GM12878 (cell line): ENCODE data around the gene STK38. TPM values are rescaled to one million over a fixed set of nuclear protein-coding genes. Genes with fewer than 3 reads are reported as not detected.

Experiments used
- ATAC-seq: fragments of 200-7000 bp; cut with Tn5 transposase; 3 replicates; pipeline ENCODE4 v1.9.1; 2020; ENCODE audit warnings: mild to moderate bottlenecking, moderate library complexity
- BruUV-seq: library from RNA; stranded (reverse); fragments of 400-500 nt; replicated peaks from 2 replicates; lab custom pipeline; 2021; lab: Mats Ljungman, UMichigan
- CTCF ChIA-PET: fragments of 300-600 bp; sonication (Branson Sonifier 250); formaldehyde crosslinking; extraction: SDS; loops from one replicate; lab custom pipeline; 2021; ENCODE audit warnings: inconsistent platforms; lab: Yijun Ruan, JAX
- POLR2A ChIA-PET: fragments of 350-600 bp; formaldehyde crosslinking; extraction: SDS; loops from one replicate; lab custom pipeline; 2021; ENCODE audit warnings: inconsistent platforms; lab: Charles Lee
- RAD21 ChIA-PET: fragments of 300-600 bp; sonication (Branson Sonifier 250); formaldehyde crosslinking; loops from one replicate; lab custom pipeline; 2023; ENCODE audit warnings: antibody characterized with exemption; ENCODE audit not compliant: unreplicated experiment; lab: Charles Lee
- SMC1A ChIA-PET: fragments of 300-600 bp; sonication (Branson Sonifier 250); formaldehyde crosslinking; loops from one replicate; lab custom pipeline; 2023; ENCODE audit not compliant: unreplicated experiment, uncharacterized antibody; lab: Charles Lee
- DNase-seq: peaks from one replicate; pipeline ENCODE4 v3.0.0-alpha.2; 2011; ENCODE audit warnings: low read depth, low spot score
- FAIRE-seq: peaks from 3 replicates; lab custom pipeline; 2011; peaks lifted over from hg19 to GRCh38; lab: Jason Lieb, UNC
- H2AFZ ChIP-seq: 2 replicates; pipeline ENCODE4 v1.6.0; 2011; ENCODE audit warnings: low read depth, low read length, control low read depth; ENCODE audit not compliant: control insufficient read depth
- H3K27ac ChIP-seq: 2 replicates; pipeline ENCODE4 v1.5.1; 2011; ENCODE audit warnings: control low read depth; ENCODE audit not compliant: control insufficient read depth, insufficient read depth
- H3K27me3 ChIP-seq, 2 experiments: replicated peaks in 1 of 2; 2 replicates each; pipeline versions ENCODE4 v1.6.0 to v1.6.1; 2011; ENCODE audit warnings: low read length in 1 of 2; ENCODE audit not compliant: control insufficient read depth in 2 of 2, insufficient read depth in 2 of 2
- H3K36me3 ChIP-seq, 2 experiments: 2 replicates each; pipeline ENCODE4 v1.5.1; 2011; ENCODE audit warnings: low read length in 1 of 2; ENCODE audit not compliant: control insufficient read depth in 2 of 2, insufficient read depth in 2 of 2
- H3K4me1 ChIP-seq: 2 replicates; pipeline ENCODE4 v1.6.1; 2011; ENCODE audit warnings: mild to moderate bottlenecking, low read length, moderate library complexity, mixed read lengths; ENCODE audit not compliant: control insufficient read depth, insufficient read depth
- H3K4me2 ChIP-seq: 2 replicates; pipeline ENCODE4 v1.6.0; 2011; ENCODE audit warnings: control low read depth; ENCODE audit not compliant: control insufficient read depth, insufficient read depth
- H3K4me3 ChIP-seq: fragments of 200-600 bp; sonication (generic); 2 replicates; pipeline ENCODE4 v1.5.1; 2016
- H3K79me2 ChIP-seq: 2 replicates; pipeline ENCODE4 v1.6.0; 2011; ENCODE audit warnings: low read length; ENCODE audit not compliant: control insufficient read depth, insufficient read depth
- H3K9ac ChIP-seq: 2 replicates; pipeline ENCODE4 v1.8.0; 2011; ENCODE audit warnings: low read length, control low read depth, mixed read lengths; ENCODE audit not compliant: control insufficient read depth, insufficient read depth
- H3K9me3 ChIP-seq: replicated peaks from 3 replicates; pipeline ENCODE4 v1.5.1; 2011; ENCODE audit warnings: mild to moderate bottlenecking, low read length; ENCODE audit not compliant: control insufficient read depth, insufficient read depth
- H4K20me1 ChIP-seq: 2 replicates; pipeline ENCODE4 v1.6.0; 2011; ENCODE audit not compliant: control insufficient read depth, insufficient read depth
- ASH2L ChIP-seq: fragments of 300-600, 200-600 bp; sonication (generic); IDR thresholded peaks from 2 replicates; pipeline ENCODE4 v1.6.1; 2017; ENCODE audit warnings: low read depth, mild to moderate bottlenecking, borderline replicate concordance
- BHLHE40 ChIP-seq, 2 experiments: fragments of 450-650 bp in 1 of 2; IDR thresholded peaks; 2 replicates each; pipeline ENCODE4 v1.6.1; 2011 to 2017; ENCODE audit warnings: low read depth in 2 of 2, borderline replicate concordance in 1 of 2, improper control_type of control experiment in 1 of 2, low read length in 1 of 2, mild to moderate bottlenecking in 1 of 2
- ELK1 ChIP-seq: IDR thresholded peaks from 2 replicates; pipeline ENCODE4 v1.6.1; 2012; ENCODE audit warnings: low read depth, low read length, improper control_type of control experiment
- EZH2 ChIP-seq: IDR thresholded peaks from 2 replicates; pipeline ENCODE4 v1.6.1; 2012; ENCODE audit warnings: low read depth, mild to moderate bottlenecking, control low read depth, inconsistent platforms, low read length, borderline replicate concordance; ENCODE audit not compliant: control insufficient read depth
- GABPA ChIP-seq: IDR thresholded peaks from 2 replicates; pipeline ENCODE4 v1.6.1; 2014; ENCODE audit warnings: antibody characterized with exemption, low read depth, mild to moderate bottlenecking, inconsistent platforms
- KLF5 ChIP-seq: fragments of 450-650 bp; IDR thresholded peaks from 2 replicates; pipeline ENCODE4 v1.6.1; 2014; ENCODE audit warnings: mild to moderate bottlenecking; ENCODE audit not compliant: partially characterized antibody
- NRF1 ChIP-seq: conservative IDR thresholded peaks from 2 replicates; pipeline ENCODE4 v1.6.1; 2011; ENCODE audit warnings: mild to moderate bottlenecking, low read depth, low read length, improper control_type of control experiment
- PAX8 ChIP-seq: fragments of 450-650 bp; IDR thresholded peaks from 2 replicates; pipeline ENCODE4 v1.6.1; 2017; ENCODE audit warnings: mild to moderate bottlenecking, moderate library complexity
- PML ChIP-seq: IDR thresholded peaks from 2 replicates; pipeline ENCODE4 v1.6.1; 2012; ENCODE audit warnings: low read length, inconsistent platforms
- SMAD5 ChIP-seq: IDR thresholded peaks from 2 replicates; pipeline ENCODE4 v1.6.1; 2016; ENCODE audit warnings: antibody characterized with exemption, low read depth
- SREBF2 ChIP-seq: IDR thresholded peaks from 2 replicates; pipeline ENCODE4 v1.6.1; 2012; ENCODE audit warnings: mild to moderate bottlenecking, low read length
- STAT1 ChIP-seq: fragments of 450-650 bp; conservative IDR thresholded peaks from 2 replicates; pipeline ENCODE4 v1.6.1; 2014; ENCODE audit warnings: antibody characterized with exemption, mild to moderate bottlenecking
- SUZ12 ChIP-seq: fragments of 200-600 bp; sonication (generic); IDR thresholded peaks from one replicate; pipeline ENCODE4 v1.6.1; 2018; ENCODE audit warnings: antibody characterized with exemption, mild to moderate bottlenecking; ENCODE audit not compliant: unreplicated experiment
- ZBTB33 ChIP-seq: fragments of 450-650 bp; IDR thresholded peaks from 2 replicates; pipeline ENCODE4 v1.6.1; 2017; ENCODE audit warnings: mild to moderate bottlenecking
- ZNF207 ChIP-seq: fragments of 450-650 bp; IDR thresholded peaks from 2 replicates; pipeline ENCODE4 v1.6.1; 2014; ENCODE audit warnings: antibody characterized with exemption, mild to moderate bottlenecking, borderline replicate concordance
- ZNF217 ChIP-seq: fragments of 450-650 bp; IDR thresholded peaks from 2 replicates; pipeline ENCODE4 v1.6.1; 2017; ENCODE audit warnings: antibody characterized with exemption, mild to moderate bottlenecking
- ZNF622 ChIP-seq: fragments of 450-650 bp; IDR thresholded peaks from 2 replicates; pipeline ENCODE4 v1.6.1; 2017; ENCODE audit warnings: mild to moderate bottlenecking, inconsistent platforms
- ZZZ3 ChIP-seq: IDR thresholded peaks from 2 replicates; pipeline ENCODE4 v1.6.1; 2011; ENCODE audit warnings: low read depth; ENCODE audit not compliant: control insufficient read depth, insufficient read length
- WGBS: methylation state at CpG from one replicate; pipeline ENCODE4 v1.1.6; 2016; ENCODE audit warnings: low lambda C conversion rate; ENCODE audit not compliant: insufficient replicate concordance, insufficient coverage; ENCODE audit errors: missing lambda C conversion rate; 5-methylcytosine and 5-hydroxymethylcytosine counted together
- in situ Hi-C: fragments of 300-500 bp; cut with MboI; formaldehyde crosslinking; loops from 9 replicates; pipeline ENCODE4 v1.14.3; 2018; ENCODE audit warnings: mixed read lengths
- intact Hi-C: fragments of 100-400 bp; cut with micrococcal nuclease; formaldehyde crosslinking; loops from one replicate; pipeline ENCODE4 v1.14.2; 2022; ENCODE audit not compliant: unreplicated experiment
- polyA plus RNA-seq, 11 experiments: library from polyadenylated mRNA; depleted of rRNA in 4 of 11; unstranded in 6 of 11; stranded (reverse) in 5 of 11; fragments of >200 nt; fragmentation: Nextera tagmentation in 4 of 11; fragmentation: Illumina TruSeq in 1 of 11; extraction: Ambion mirVana in 4 of 11; extraction: Trizol in 1 of 11; gene quantifications; 1 replicate in 1 of 11; 2 replicates in 10 of 11; pipeline versions ENCODE4 v1.2.1 to v1.2.3, GENCODE V29; 2011 to 2016; ENCODE audit warnings: inconsistent platforms in 2 of 11, missing spikeins in 2 of 11, low read depth in 1 of 11
- total RNA-seq, 4 experiments: library from RNA; depleted of rRNA in 3 of 4; stranded (reverse); fragments of >200 nt in 3 of 4; fragmentation: Illumina TruSeq in 1 of 4; extraction: Trizol in 1 of 4; gene quantifications; 2 replicates each; pipeline versions ENCODE4 v1.2.1 to v1.2.3, GENCODE V29; 2013 to 2021

Gene STK38
- total and polyA plus RNA-seq, 10 of the 15 experiments (the other 5 are each of a cell fraction or from before 2014, with no cell fraction given), result 4.1 to 18.7 (median 13.6) TPM

GRCh38 chr6:36559011-36559793 lies 11.9 kb upstream of the STK38 start (continued):
- TF ChIP-seq SREBF2, result no peak
- TF ChIP-seq BHLHE40 (IDR thresholded peaks at IDR 0.05; ENCODE audit: borderline replicate concordance in 1 of 2, low read depth in 2 of 2, low read length in 1 of 2), result peak; percentile 75 to 87; a peak in 3 of 4 replicates
- TF ChIP-seq GABPA, result no peak
- TF ChIP-seq ZZZ3, result no peak
- TF ChIP-seq ASH2L, result no peak
- TF ChIP-seq PML, result no peak
- no peak for TF ChIP-seq ZNF217
- TF ChIP-seq KLF5, result no peak
- no peak for TF ChIP-seq ZNF622
- TF ChIP-seq ELK1, result no peak

- TF ChIP-seq ZBTB33 (no peak), SMAD5 (no peak), PAX8 (no peak), STAT1 (no peak), ELK1 (no peak), ZNF207 (no peak), SREBF2 (no peak), NRF1 (no peak), EZH2 (no peak), SUZ12 (no peak)
Measured at GRCh38 chr6:36556281-36556680, 9.0 kb upstream of the STK38 start.

More at GRCh38 chr6:36556281-36556680, 9.0 kb upstream of the STK38 start:
- ATAC-seq (no peak), DNase-seq (no peak), FAIRE-seq (no peak)
- H4K20me1 ChIP-seq, result no peaks in the 10 kb centered on the region
- H3K9ac ChIP-seq, result no peak overlapping the region
- POLR2A ChIA-PET, result interaction anchor here (0.6 kb wide), 2 partner anchors 18 to 108 kb away, joined by 5 to 7 read pairs; no protein-coding TSS in a partner anchor
- no peaks in the 10 kb centered on the region for H3K9me3 ChIP-seq
- in situ Hi-C loops, result no loop called here
- H3K27ac ChIP-seq, result no peak overlapping the region
- no peak overlapping the region for H3K4me2 ChIP-seq
- H3K4me1 ChIP-seq, result no peaks in the 10 kb centered on the region
- H3K79me2 ChIP-seq, result no peaks in the 10 kb centered on the region
- no peak overlapping the region for H3K4me3 ChIP-seq
- intact Hi-C loops, result no loop called here
- SMC1A ChIA-PET, result interaction anchor here (0.9 kb wide), 1 partner anchor 10 kb away, joined by 3 read pairs; no protein-coding TSS in a partner anchor
- no peak overlapping the region for H2AFZ ChIP-seq
- no peaks in the 10 kb centered on the region for H3K36me3 ChIP-seq
- no peaks in the 10 kb centered on the region for H3K27me3 ChIP-seq
- RAD21 ChIA-PET, result no interaction called here
- WGBS, result 56% methylated on average over 5 of the region's 5 CpGs
- no TSS peak for BruUV-seq
- CTCF ChIA-PET, result no interaction called here
